Omental fat pad (tissue), 4 donors: ENCODE results near the gene ANO5. TPM values are rescaled to one million over a fixed set of nuclear protein-coding genes. Genes with fewer than 3 reads are reported as not detected.
"Not testable (repeated sequence)": the region's sequence is repeated elsewhere in the genome, so short reads cannot be mapped to it uniquely, and the experiment has no call there.

Experiments
- ATAC-seq: fragments of 150-250 bp; one replicate; pipeline ENCODE4 v1.9.1; 2016; ENCODE audit warnings: mild to moderate bottlenecking, moderate library complexity; ENCODE audit not compliant: low FRiP score
- DNase-seq: peaks from one replicate; pipeline ENCODE4 v3.0.0-alpha.2; 2019; ENCODE audit warnings: low spot score
- total RNA-seq, 4 donors: library from RNA; depleted of rRNA; stranded (reverse); fragments of >200 nt; gene quantifications; one replicate each; pipeline ENCODE4 v1.1.0, GENCODE V29; 2016
- TF ChIP-seq, protein P1 (sequence below), 3 donors: fragments of 450-650 bp; IDR thresholded peaks; one replicate each; pipeline ENCODE4 v1.5.1; 2016 to 2017; ENCODE audit warnings: antibody characterized with exemption in 3 of 3, mild to moderate bottlenecking in 3 of 3, moderate library complexity in 2 of 3

The ANO5 gene
- total RNA-seq, 4 donors from 2014 or later, result 1.3 to 3.7 (median 3.2) TPM

DNA sequence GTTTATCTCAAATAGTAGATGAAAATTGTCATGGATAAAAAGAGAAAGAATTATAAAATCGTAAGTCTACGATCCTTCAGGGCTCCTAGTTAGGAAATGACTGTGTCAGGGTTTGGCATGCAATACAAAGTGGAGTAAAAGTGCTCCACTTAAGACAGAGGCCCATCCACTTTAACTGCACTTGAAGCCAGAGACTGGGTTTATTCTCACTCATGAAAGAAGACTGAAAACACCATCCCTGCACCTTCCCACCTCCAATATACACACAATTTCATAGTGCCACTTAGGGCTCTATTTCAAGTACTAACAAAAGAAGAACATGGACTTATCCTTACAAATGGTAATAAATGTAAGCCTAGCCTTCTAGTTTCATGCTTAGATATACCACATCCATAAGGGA is 70.7 kb downstream of the ANO5 start:
- TF ChIP-seq, protein P1, sequence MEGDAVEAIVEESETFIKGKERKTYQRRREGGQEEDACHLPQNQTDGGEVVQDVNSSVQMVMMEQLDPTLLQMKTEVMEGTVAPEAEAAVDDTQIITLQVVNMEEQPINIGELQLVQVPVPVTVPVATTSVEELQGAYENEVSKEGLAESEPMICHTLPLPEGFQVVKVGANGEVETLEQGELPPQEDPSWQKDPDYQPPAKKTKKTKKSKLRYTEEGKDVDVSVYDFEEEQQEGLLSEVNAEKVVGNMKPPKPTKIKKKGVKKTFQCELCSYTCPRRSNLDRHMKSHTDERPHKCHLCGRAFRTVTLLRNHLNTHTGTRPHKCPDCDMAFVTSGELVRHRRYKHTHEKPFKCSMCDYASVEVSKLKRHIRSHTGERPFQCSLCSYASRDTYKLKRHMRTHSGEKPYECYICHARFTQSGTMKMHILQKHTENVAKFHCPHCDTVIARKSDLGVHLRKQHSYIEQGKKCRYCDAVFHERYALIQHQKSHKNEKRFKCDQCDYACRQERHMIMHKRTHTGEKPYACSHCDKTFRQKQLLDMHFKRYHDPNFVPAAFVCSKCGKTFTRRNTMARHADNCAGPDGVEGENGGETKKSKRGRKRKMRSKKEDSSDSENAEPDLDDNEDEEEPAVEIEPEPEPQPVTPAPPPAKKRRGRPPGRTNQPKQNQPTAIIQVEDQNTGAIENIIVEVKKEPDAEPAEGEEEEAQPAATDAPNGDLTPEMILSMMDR (IDR thresholded peaks at IDR 0.05), result no peak
- ATAC-seq, result no peak
- no peak for DNase-seq

DNA sequence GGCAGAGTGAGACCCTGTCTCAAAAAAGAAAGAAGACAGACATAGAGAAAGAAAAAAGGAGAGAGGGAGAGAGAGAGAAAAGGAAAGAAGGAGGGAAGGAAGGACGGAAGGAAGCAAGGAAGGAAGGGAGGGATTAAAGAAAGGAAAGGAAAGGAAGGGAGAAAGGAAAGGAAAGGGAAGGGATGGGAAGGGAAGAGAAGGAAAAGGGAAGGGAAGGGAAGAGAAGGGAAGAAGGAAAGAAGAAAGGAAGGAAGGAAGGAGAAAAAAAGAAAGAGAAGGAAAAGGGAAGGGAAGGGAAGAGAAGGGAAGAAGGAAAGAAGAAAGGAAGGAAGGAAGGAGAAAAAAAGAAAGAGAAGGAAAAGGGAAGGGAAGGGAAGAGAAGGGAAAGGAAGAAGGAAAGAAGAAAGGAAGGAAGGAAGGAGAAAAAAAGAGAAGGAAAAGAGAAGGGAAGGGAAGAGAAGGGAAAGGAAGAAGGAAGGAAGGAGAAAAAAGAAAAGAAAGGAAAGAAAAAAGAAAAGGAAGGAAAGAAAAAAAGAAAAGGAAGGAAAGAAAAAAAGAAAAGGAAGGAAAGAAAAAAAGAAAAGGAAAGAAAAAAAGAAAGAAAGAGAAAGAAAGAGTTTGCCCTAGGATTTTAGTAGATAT is 76.2 kb downstream of the ANO5 start:
- ATAC-seq, DNase-seq: not testable (repeated sequence)

DNA sequence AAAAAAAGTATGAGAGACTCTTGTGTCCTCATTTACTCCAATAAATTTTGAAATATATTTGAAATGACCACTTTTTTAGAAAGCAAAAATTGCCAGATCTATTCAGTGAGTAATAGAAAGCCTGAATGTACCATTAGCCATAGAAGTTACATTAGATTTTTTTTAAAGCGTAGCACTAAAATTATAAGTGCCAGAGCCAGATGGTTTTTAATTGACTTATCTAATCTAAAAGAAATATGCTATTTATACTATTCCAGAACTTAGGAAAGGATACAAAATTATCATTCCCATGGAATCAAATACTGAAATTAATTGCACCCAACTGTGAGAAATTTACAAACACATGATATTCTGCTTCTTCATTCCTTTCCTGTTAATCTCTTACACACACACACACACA is 80.9 kb downstream of the ANO5 start:
- no peak for DNase-seq
- TF ChIP-seq, protein P1 (IDR thresholded peaks at IDR 0.05), result no peak
- ATAC-seq, result no peak

DNA sequence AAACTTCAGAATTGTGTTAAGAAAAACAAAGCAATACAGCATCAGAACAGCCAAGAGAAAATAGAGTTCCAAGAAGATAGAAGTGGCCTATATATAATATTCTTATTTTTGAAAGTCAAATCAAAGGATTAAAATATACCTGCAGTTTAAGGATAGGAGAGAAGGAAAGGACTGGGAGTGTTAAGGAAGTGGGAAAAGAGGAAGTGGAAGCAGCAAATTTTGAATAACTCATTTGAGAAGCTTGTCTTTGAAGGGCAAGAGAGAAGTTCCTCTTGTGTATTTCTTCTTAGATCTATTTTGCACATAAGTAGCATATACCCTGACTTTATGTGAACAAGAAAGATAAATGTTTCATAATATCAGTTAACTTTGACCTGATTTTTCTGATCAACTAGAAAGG is 82.7 kb downstream of the ANO5 start:
- ATAC-seq (no peak), DNase-seq (no peak)
- TF ChIP-seq, protein P1 (IDR thresholded peaks at IDR 0.05), result no peak

DNA sequence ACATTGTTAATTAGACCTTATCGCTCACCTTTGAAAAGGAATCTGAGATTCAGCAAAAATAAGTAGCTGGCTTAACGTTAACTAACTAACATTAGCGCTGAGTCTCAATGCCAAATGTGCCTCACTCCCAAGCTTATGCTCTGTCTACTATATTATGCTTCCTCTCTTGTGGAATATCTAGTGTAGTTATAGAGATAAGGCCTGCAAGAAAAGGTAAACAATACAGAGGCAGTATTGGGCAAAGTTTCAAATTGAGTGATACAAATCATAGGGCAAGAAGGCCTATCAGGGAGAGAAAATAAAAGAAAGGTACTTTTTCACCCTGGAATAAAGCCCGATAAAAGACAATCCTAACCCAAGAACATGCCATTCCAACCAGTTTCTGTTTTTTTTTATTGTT is 83.7 kb downstream of the ANO5 start:
- TF ChIP-seq, protein P1 (IDR thresholded peaks at IDR 0.05), result no peak
- DNase-seq (no peak), ATAC-seq (no peak)

DNA sequence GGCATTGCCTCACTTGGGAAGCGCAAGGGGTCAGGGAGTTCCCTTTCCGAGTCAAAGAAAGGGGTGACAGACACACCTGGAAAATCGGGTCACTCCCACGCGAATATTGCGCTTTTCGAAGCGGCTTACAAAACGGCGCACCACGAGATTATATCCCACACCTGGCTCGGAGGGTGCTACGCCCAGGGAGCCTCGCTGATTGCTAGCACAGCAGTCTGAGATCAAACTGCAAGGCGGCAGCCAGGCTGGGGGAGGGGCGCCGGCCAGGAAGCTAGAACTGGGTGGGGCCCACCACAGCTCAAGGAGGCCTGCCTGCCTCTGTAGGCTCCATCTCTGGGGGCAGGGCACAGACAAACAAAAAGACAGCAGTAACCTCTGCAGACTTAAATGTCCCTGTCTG is 92.1 kb downstream of the ANO5 start:
- ATAC-seq, DNase-seq: not testable (repeated sequence)

DNA sequence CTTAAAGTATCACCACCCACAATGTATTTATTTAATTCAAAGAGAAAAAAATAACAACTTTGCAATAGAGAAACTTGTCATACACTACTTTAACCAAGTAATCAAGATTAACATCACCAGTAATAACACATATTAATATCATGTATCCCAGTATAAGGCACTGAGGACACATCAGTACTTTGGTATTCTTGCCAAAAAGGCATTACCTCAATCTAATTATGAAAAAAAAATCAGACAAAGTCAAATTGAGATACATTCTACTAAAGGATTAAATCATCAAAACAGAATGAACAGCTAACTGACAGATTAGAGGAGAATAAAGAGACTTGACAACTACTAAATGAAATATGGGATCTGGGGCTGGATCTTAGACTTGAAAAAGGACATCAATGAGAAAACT is 109.5 kb downstream of the ANO5 start:
- DNase-seq (no peak), ATAC-seq (no peak)
- TF ChIP-seq, protein P1 (IDR thresholded peaks at IDR 0.05), result no peak

DNA sequence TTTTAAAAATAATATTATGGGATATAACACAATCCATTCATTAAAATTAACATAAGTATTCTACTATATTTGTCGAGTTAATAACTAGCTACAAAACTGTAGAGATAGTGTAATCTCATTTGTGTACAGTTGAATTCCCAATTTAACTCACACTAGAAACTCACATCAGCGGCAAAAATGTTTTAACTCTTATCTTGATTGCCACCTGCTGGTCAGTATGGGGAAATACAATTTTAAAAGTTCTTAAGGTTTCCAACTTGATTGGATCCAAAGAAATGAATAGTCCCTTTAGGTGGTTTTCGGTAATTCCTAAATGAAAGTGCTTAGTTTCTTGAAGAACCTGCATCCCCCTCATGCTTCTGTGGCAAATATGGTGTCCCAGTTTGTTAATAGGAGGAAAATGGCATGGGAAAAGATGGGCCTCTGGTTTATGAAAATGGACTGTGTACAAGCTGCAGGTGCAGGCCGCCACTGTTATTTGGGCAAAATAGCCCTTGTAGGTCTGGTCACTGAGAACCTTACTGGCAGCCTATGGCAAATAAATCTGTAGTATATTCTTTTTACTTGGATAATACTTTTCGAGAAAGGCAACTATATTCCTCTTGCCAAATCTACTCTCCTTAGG is 111.6 kb downstream of the ANO5 start:
- DNase-seq (no peak), ATAC-seq (no peak)
- TF ChIP-seq, protein P1 (IDR thresholded peaks at IDR 0.05), result no peak
